MCF 10A (cell line): ENCODE data around the gene MYO18B. TPM values are rescaled to one million over a fixed set of nuclear protein-coding genes. Genes with fewer than 3 reads are reported as not detected.

ENCODE experiments used
- BruUV-seq: library from RNA; stranded (reverse); fragments of 400-500 nt; replicated peaks from 2 replicates; lab custom pipeline; 2021; lab: Mats Ljungman, UMichigan
- CTCF ChIA-PET: fragments of 300-600 bp; sonication (Branson Sonifier 250); formaldehyde crosslinking; extraction: SDS; loops from one replicate; lab custom pipeline; 2021; ENCODE audit warnings: antibody characterized with exemption, inconsistent platforms; lab: Yijun Ruan, JAX
- POLR2A ChIA-PET: fragments of 300-600, 350-650 bp; sonication (Branson Sonifier 250); formaldehyde crosslinking; extraction: SDS; loops from one replicate; lab custom pipeline; 2020; ENCODE audit warnings: antibody characterized with exemption, inconsistent platforms; lab: Yijun Ruan, JAX
- DNase-seq: peaks from one replicate; pipeline ENCODE4 v3.0.0-alpha.2; 2018; ENCODE audit not compliant: unreplicated experiment
- H3K27ac Mint-ChIP-seq: one replicate; pipeline ENCODE4 v1.8.0; 2022; ENCODE audit warnings: mild to moderate bottlenecking, low read depth, mixed read lengths; ENCODE audit not compliant: unreplicated experiment
- H3K27me3 Mint-ChIP-seq: one replicate; pipeline ENCODE4 v1.8.0; 2022; ENCODE audit warnings: mixed read lengths; ENCODE audit not compliant: insufficient read depth, unreplicated experiment
- H3K36me3 Mint-ChIP-seq: one replicate; pipeline ENCODE4 v1.8.0; 2022; ENCODE audit warnings: mild to moderate bottlenecking, moderate library complexity, mixed read lengths; ENCODE audit not compliant: insufficient read depth, unreplicated experiment
- H3K4me1 Mint-ChIP-seq: one replicate; pipeline ENCODE4 v1.8.0; 2022; ENCODE audit warnings: mixed read lengths; ENCODE audit not compliant: insufficient read depth, unreplicated experiment
- H3K4me3 Mint-ChIP-seq: one replicate; pipeline ENCODE4 v1.8.0; 2022; ENCODE audit warnings: mild to moderate bottlenecking, moderate library complexity, mixed read lengths; ENCODE audit not compliant: unreplicated experiment
- H3K9me3 Mint-ChIP-seq: one replicate; pipeline ENCODE4 v1.8.0; 2022; ENCODE audit warnings: mixed read lengths; ENCODE audit not compliant: unreplicated experiment
- intact Hi-C: fragments of 100-400 bp; cut with micrococcal nuclease; formaldehyde crosslinking; loops from 2 replicates; pipeline ENCODE4 v1.14.1; 2022
- total RNA-seq: library from RNA; stranded (reverse); gene quantifications from 2 replicates; pipeline ENCODE4 v1.2.3, GENCODE V29; 2022
- TF ChIP-seq, protein P1 (sequence below): fragments of 200-600 bp; IDR thresholded peaks from one replicate; pipeline ENCODE4 v1.8.0; 2022; ENCODE audit warnings: antibody characterized with exemption, mild to moderate bottlenecking; ENCODE audit not compliant: unreplicated experiment

Gene MYO18B
- total RNA-seq, 1 experiment from 2014 or later, result 0.07 TPM

DNA sequence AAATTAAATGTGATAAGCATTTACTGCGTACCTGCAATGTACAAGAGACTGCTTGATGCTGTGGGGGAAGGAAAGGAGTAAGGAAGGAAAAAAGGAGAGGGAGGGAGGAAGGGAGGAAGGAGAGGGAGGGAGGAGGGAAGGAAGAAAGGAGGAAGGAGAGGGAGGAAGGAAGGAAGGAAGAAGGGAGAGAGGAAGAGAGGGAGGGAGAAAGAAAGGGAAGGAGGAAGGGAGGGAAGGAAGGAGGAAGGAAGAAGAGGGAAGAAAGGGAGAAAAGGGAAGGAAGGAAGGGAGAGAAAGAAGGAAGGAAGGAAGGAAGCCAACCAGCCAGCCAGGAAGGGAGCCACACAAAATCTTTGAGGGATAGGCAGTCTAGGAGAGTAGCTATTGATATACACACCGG is 44.0 kb upstream of the MYO18B start:
- TF ChIP-seq, protein P1, sequence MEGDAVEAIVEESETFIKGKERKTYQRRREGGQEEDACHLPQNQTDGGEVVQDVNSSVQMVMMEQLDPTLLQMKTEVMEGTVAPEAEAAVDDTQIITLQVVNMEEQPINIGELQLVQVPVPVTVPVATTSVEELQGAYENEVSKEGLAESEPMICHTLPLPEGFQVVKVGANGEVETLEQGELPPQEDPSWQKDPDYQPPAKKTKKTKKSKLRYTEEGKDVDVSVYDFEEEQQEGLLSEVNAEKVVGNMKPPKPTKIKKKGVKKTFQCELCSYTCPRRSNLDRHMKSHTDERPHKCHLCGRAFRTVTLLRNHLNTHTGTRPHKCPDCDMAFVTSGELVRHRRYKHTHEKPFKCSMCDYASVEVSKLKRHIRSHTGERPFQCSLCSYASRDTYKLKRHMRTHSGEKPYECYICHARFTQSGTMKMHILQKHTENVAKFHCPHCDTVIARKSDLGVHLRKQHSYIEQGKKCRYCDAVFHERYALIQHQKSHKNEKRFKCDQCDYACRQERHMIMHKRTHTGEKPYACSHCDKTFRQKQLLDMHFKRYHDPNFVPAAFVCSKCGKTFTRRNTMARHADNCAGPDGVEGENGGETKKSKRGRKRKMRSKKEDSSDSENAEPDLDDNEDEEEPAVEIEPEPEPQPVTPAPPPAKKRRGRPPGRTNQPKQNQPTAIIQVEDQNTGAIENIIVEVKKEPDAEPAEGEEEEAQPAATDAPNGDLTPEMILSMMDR, result no peak
- DNase-seq, result no peak
- intact Hi-C loops, result no loop called here
- Mint-ChIP-seq H3K36me3 (peaks cover 19% of the 10 kb centered on the region), H3K27me3 (no peaks in the 10 kb centered on the region), H3K9me3 (no peaks in the 10 kb centered on the region), H3K4me3 (no peak overlapping the region), H3K27ac (no peak overlapping the region), H3K4me1 (no peaks in the 10 kb centered on the region)
- no TSS peak for BruUV-seq
- ChIA-PET CTCF (interaction anchor here (0.8 to 4.3 kb wide), 3 partner anchors 130 to 236 kb away, joined by 3 to 26 read pairs (median 4); no protein-coding TSS in a partner anchor), POLR2A (no interaction called here)

DNA sequence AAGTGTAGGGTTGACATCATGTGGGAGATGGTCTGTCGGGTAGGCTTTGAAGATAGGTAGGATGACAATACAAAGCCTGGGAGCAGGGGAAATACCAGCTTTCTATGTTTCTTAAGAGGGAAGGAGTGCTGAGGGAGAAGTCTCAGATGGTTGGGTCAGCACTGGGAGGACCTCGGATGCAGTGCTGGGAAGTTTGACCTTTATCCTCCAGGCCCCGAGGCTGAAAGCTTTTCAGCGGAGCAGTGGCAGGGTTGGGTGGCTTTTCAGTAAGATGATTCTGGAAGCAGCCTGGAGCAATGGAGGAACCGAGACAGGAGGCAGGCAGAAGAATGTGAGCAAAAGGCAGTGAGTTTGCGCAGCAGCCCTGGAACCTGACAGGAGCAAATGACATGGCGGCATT is 43.5 kb upstream of the MYO18B start:
- H3K4me3 Mint-ChIP-seq, result no peak overlapping the region
- ChIA-PET CTCF (interaction anchor here (1.0 to 4.3 kb wide), 3 partner anchors 15 to 236 kb away, joined by 3 to 26 read pairs (median 3); no protein-coding TSS in a partner anchor), POLR2A (no interaction called here)
- BruUV-seq, result no TSS peak
- H3K4me1 Mint-ChIP-seq, result no peaks in the 10 kb centered on the region
- TF ChIP-seq, protein P1, result no peak
- peaks cover 19% of the 10 kb centered on the region for H3K36me3 Mint-ChIP-seq
- no peaks in the 10 kb centered on the region for H3K9me3 Mint-ChIP-seq
- DNase-seq, result no peak
- no peak overlapping the region for H3K27ac Mint-ChIP-seq
- no peaks in the 10 kb centered on the region for H3K27me3 Mint-ChIP-seq
- intact Hi-C loops, result no loop called here

DNA sequence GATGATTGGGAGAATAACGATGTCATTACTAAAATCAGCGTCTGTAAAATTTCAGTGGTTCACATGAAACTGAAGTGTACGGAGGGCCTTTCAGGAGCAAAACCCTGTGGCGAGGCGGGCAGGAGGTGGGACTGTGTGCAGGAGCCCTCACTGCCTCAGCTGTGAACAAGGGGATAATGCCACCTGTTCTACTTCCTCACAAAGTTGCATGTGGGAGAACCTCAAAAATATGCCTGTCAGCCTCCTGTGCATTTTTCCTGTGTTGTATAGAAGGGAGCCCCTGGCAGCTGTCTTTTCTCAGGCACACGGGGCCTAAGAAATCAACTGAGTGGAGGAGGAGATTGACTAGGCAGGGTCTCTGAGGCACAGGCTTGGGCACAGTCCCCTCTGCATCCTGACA is 43.0 kb upstream of the MYO18B start:
- Mint-ChIP-seq H3K4me3 (no peak overlapping the region), H3K36me3 (peaks cover 15% of the 10 kb centered on the region), H3K4me1 (no peaks in the 10 kb centered on the region), H3K9me3 (no peaks in the 10 kb centered on the region), H3K27me3 (no peaks in the 10 kb centered on the region), H3K27ac (no peak overlapping the region)
- BruUV-seq, result no TSS peak
- CTCF ChIA-PET, result interaction anchor here (0.7 to 4.3 kb wide), 4 partner anchors 15 to 1154 kb away, joined by 3 to 26 read pairs (median 4); no protein-coding TSS in a partner anchor
- POLR2A ChIA-PET, result no interaction called here
- no peak for DNase-seq
- intact Hi-C loops, result no loop called here
- TF ChIP-seq, protein P1, result no peak

DNA sequence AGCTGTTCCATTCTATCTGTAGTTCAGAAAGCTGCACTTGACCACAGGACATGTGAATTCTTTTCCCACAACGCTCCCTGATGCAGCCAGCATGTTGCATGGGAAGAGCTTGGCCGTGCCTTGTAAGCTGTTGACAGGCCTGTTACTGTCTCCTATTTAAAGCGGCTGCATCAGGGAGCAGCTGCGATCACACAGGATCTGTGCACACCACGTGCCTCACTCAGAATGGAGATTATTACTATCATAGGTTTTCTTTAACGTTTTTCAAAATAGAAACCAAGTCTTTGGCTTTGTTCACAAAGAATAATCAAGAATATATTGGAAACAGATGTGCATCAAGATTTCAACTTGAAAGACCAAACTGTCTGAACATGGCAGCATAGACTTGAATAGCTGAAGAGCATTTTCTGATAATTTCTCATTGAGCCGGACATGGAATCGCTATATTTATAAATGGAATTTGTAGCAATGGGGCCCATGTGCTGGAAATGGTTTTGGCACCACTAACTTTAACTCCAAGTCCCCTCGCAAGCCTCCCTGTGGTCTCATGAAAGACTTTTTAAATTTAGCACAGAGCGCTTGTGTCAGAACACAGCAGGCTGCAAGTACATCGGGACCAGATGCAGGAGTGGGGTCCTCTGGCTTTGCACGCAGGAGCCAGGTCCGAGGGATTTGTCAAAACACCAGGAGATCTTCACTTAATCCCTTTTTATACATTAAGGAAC is 40.8 kb upstream of the MYO18B start:
- no peaks in the 10 kb centered on the region for H3K36me3 Mint-ChIP-seq
- TF ChIP-seq, protein P1, result no peak
- CTCF ChIA-PET, result interaction anchor here (0.6 to 4.3 kb wide), 13 partner anchors 34 to 346 kb away, joined by 3 to 26 read pairs (median 4); no protein-coding TSS in a partner anchor
- no peaks in the 10 kb centered on the region for H3K27me3 Mint-ChIP-seq
- H3K4me3 Mint-ChIP-seq, result no peak overlapping the region
- POLR2A ChIA-PET, result interaction anchor here (1.6 kb wide), 1 partner anchor 10 kb away, joined by 3 read pairs; no protein-coding TSS in a partner anchor
- intact Hi-C loops, result loop anchor here (5.0 kb wide), 1 partner anchor 254 kb away; no protein-coding TSS in a partner anchor
- DNase-seq, result no peak
- BruUV-seq, result no TSS peak
- H3K27ac Mint-ChIP-seq, result no peak overlapping the region
- H3K4me1 Mint-ChIP-seq, result no peaks in the 10 kb centered on the region
- H3K9me3 Mint-ChIP-seq, result no peaks in the 10 kb centered on the region
